NCI-H2196 (cell line): ENCODE measurements around the gene IFT27.
"Not testable (repeated sequence)": the region's sequence is repeated elsewhere in the genome, so short reads cannot be mapped to it uniquely, and the experiment has no call there.

ENCODE experiments used
- DNase-seq: peaks from one replicate; lab custom pipeline; 2025; ENCODE audit not compliant: unreplicated experiment; lab: John Stamatoyannopoulos, UW

IFT27 gene

DNA sequence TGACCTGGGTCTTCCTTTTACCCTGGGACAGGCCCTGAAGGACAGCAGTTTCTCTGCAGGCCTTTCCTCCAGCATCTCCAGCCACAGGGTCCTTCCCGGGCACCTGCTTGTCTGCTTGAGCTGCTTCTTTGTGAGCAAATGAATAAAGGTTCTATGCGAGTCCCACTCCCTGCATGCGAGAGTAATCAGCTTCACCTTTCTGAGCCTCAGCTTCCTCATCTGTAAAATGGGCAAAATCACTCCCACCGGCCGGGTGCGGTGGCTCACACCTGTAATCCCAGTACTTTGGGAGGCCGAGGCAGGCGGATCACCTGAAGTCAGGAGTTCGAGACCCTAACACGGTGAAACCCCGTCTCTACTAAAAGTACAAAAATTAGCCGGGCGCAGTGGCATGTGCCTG is 31.1 kb downstream of the IFT27 start:
- DNase-seq = no peak

DNA sequence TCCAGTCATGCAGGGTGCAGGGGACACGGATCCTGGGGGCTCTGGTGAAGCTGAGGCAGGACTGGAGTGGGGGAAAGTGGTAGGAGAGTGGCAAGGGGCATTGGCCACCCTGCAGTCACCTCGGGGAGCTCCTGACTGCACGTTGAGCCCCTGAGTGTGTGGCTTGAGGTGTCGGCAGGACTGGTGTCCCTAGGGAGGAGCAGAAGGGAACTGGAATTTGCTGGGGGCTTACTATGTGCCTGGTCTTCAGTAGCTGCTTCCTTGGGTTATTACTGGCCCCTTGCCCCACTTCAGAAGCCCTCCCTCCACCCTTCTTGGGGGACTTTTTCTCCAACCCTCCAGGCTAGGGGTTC is 31.5 kb downstream of the IFT27 start:
- DNase-seq = no peak

- no peak for DNase-seq
Observed at GRCh38 chr22:36743591-36744412, 32.1 kb downstream of the IFT27 start.

- DNase-seq = no peak
Observed at GRCh38 chr22:36743011-36743410, 32.9 kb downstream of the IFT27 start.

DNA sequence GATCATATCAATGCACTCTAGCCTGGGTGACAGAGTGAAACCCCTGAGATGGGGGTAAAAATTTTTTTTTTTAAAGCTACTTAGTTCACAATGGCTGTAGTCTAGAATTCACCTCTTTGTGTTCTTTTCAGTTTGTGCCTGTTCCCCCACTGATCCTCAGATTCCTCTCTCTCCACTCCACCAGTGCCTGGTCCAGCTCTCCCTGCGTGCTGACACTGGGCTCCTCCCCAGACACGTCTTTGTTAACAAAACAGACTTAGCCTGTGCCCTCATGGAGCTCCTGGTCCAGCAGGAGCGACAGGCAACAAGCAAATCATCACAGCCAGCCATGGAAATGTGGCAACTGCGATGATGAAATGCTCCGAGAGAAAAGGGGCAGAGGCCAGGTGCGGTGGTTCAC is 34.0 kb downstream of the IFT27 start:
- no peak for DNase-seq

GRCh38 chr22:36741204-36741793 is 34.6 kb downstream of the IFT27 start:
- no peak for DNase-seq

DNA sequence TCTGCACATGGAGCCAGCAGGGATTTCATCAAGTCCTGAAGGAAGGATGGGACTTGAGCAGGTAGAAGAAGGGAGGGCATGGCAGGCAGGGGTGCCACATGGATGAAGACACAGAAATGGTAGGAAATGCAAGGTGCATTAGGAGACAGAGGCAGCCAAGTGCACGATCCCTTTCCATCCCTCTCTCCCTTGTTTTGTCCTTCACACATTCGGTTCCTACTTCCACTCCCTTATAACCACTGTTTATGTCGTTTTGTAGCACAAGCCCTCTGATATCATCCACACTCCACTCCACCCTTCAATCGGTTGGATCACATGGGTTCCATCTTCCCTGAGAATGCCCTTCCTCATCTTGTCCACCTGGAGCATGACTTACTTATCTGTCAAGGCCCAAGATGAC is 35.2 kb downstream of the IFT27 start:
- no peak for DNase-seq

- DNase-seq = no peak
Observed at GRCh38 chr22:36739185-36739584, 36.7 kb downstream of the IFT27 start.

- no peak for DNase-seq
Observed at GRCh38 chr22:36738416-36739020, 37.4 kb downstream of the IFT27 start.

DNA sequence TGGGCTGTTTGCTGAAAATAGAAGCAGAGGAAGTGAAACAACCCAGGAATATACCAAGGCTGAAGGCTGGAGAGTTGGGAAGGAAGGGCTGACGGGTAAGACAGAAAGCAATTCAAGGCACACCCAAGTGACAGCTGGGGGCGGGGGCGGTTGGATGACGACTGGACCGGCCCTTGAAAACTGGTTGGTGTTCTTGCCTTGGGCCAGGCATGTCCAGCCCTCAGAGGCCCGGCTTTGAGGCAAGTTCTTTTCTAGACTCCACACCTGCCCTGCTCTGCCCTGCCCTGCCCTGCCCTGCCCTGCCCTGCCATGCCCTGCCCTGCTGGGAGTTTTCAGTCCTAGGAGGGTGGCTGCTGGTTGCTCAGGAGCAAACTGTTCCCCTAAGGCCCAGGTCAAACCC is 38.1 kb downstream of the IFT27 start:
- DNase-seq = no peak

DNA sequence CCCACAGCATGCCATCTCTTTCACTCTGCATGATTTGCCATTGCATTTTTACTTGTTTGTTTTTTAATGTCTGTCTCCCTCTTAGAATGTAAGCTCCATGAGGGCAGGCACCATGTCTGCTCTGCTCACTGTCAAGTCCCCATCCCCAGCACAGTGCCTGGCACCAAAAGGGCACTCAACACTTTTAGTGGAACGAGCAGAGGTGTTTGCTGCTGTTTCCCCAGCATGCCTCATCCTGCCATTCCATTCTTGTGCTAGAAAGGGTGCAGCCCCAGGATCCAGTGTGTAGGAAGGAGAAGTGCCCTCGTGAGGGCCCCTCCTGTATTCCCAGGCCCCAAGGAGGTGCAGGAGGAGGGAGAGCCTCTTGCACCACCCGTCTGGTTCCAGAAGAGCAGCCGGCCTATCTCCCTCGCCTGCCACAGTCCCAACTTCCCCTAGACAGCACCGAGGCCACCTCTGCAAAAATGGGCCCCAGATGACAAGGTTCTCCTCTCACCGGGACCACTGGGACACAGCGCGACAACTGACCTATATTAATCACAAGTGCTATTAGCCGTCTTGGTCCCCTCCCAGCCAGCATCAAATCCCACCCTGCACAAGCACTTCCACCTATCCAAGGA is 39.1 kb downstream of the IFT27 start:
- no peak for DNase-seq

GRCh38 chr22:36734171-36735058 is 41.5 kb downstream of the IFT27 start:
- no peak for DNase-seq

DNA sequence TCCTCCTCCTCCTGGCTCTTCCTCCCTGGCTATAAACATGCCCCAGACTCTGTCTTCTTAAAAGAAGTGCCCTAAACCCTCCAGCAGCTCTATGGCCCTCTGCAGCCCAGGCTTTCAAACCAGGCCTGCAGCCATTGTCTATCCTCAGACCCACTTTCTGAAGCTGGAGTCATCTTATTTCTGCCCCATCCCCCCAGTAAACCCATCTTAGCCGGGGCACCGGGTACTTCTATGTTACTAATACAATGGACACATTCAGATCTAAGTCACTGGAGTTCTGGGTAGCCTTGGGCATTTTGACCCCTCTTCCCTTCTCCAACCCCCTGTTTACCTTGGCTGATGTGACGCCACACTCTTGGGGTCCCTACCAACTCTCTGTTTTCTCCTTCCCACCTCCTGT is 42.6 kb downstream of the IFT27 start:
- DNase-seq = no peak

- no peak for DNase-seq
Observed at GRCh38 chr22:36732609-36733008, 43.3 kb downstream of the IFT27 start.

GRCh38 chr22:36731916-36732315 is 44.0 kb downstream of the IFT27 start:
- DNase-seq = no peak

DNA sequence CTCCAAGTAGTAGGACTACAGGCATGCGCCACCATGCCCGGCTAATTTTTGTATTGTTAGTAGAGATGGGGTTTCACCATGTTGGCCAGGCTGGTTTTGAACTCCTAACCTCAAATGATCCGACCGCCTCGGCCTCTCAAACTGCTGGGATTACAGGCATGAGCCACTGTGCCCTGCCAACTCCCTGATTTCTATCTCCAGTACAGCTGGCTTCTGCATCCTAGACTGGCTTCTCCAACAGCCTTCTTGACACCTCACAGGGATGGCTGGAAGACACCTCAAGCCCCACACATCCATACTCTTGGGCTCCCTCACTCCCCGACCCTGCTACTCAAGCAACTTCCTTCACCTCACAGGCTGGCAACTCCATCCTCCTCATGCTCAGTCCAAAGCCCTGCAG is 44.6 kb downstream of the IFT27 start:
- not testable (repeated sequence) for DNase-seq

DNA sequence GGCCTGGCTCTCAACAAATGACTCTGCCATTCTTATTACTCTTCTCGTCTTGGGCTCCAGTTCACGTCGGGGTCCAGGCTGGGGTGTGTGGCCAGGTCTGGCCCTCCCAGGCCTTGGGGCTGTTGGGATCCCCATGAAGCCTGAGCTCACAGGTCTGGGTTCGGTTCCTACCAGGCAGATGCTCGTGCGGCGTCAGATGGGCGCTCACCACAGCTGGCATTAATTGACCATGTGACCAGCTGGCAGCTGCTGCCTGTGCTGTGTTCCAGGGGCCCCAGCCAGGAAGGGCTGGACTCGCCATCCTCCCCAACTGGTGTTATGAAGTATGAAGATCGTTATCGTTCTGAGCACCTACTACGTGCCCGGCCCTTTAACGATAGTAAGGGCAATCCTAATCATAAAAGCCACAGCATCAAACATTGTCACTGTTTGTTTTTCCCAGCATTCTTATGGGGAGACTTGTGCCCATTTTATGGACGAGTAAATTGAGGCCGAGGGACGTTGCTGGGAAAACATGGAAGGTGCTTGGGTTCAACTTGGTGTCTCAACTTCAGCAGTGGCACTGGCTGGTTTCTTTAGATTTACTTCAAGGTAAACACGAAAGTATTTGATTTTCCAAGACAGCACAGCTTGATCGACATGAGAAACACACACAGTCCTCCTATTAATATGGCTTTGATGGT is 45.6 kb downstream of the IFT27 start:
- no peak for DNase-seq

GRCh38 chr22:36729321-36729720 is 46.6 kb downstream of the IFT27 start:
- no peak for DNase-seq

GRCh38 chr22:36728505-36728904 is 47.4 kb downstream of the IFT27 start:
- no peak for DNase-seq

- no peak for DNase-seq
Observed at GRCh38 chr22:36727927-36728488, 47.9 kb downstream of the IFT27 start.
